GM23248 (cell line): ENCODE measurements around the gene TBC1D22A. TPM values are rescaled to one million over a fixed set of nuclear protein-coding genes. Genes with fewer than 3 reads are reported as not detected.
A peak's percentile ranks its signal among the peaks of the same experiment; 100 is the strongest.

Experiments used
- DNase-seq: peaks from one replicate; pipeline ENCODE4 v3.0.0-alpha.2; 2015
- H2AFZ ChIP-seq: fragments of 200-600 bp; sonication (generic); 2 replicates; pipeline ENCODE4 v1.6.1; 2016; ENCODE audit warnings: antibody characterized with exemption
- H3F3A ChIP-seq: fragments of 200-600 bp; sonication (generic); 2 replicates; pipeline ENCODE4 v1.6.1; 2016; ENCODE audit warnings: mild to moderate bottlenecking, antibody characterized with exemption, mixed run types; ENCODE audit not compliant: insufficient read depth
- H3K27ac ChIP-seq: fragments of 200-600 bp; sonication (generic); 2 replicates; pipeline ENCODE4 v1.5.1; 2016; ENCODE audit warnings: mild to moderate bottlenecking
- H3K27me3 ChIP-seq: fragments of 200-600 bp; sonication (generic); replicated peaks from 2 replicates; pipeline ENCODE4 v1.6.1; 2016; ENCODE audit warnings: mild to moderate bottlenecking; ENCODE audit not compliant: insufficient read depth
- H3K36me3 ChIP-seq: fragments of 200-600 bp; sonication (generic); 2 replicates; pipeline ENCODE4 v1.6.1; 2016; ENCODE audit warnings: low read depth, mild to moderate bottlenecking
- H3K4me1 ChIP-seq: fragments of 200-600 bp; sonication (generic); 2 replicates; pipeline ENCODE4 v1.6.1; 2016; ENCODE audit warnings: mild to moderate bottlenecking; ENCODE audit not compliant: insufficient read depth
- H3K4me2 ChIP-seq: fragments of 200-600 bp; sonication (generic); one replicate; pipeline ENCODE4 v1.6.1; 2016; ENCODE audit warnings: mild to moderate bottlenecking; ENCODE audit not compliant: unreplicated experiment
- H3K4me3 ChIP-seq: fragments of 200-600 bp; sonication (generic); 2 replicates; pipeline ENCODE4 v1.5.1; 2016; ENCODE audit warnings: mild to moderate bottlenecking
- H3K79me2 ChIP-seq: fragments of 200-600 bp; sonication (generic); 2 replicates; pipeline ENCODE4 v1.6.1; 2016; ENCODE audit warnings: mild to moderate bottlenecking; ENCODE audit not compliant: insufficient read depth
- H3K9ac ChIP-seq: fragments of 200-600 bp; sonication (generic); 2 replicates; pipeline ENCODE4 v1.6.1; 2016; ENCODE audit warnings: mild to moderate bottlenecking
- H3K9me2 ChIP-seq: fragments of 200-600 bp; sonication (generic); 2 replicates; pipeline ENCODE4 v1.6.1; 2016; ENCODE audit warnings: mixed run types, mild to moderate bottlenecking, moderate library complexity; ENCODE audit not compliant: insufficient read depth
- H3K9me3 ChIP-seq: fragments of 200-600 bp; sonication (generic); one replicate; pipeline ENCODE4 v1.6.1; 2017; ENCODE audit warnings: low read depth
- H4K20me1 ChIP-seq: fragments of 200-600 bp; sonication (generic); 2 replicates; pipeline ENCODE4 v1.6.0; 2016; ENCODE audit not compliant: insufficient read depth
- EZH2 ChIP-seq: fragments of 200-600 bp; sonication (generic); IDR thresholded peaks from 2 replicates; pipeline ENCODE4 v1.6.1; 2018; ENCODE audit warnings: antibody characterized with exemption, mild to moderate bottlenecking; ENCODE audit not compliant: insufficient read depth, poor library complexity, severe bottlenecking
- EZH2phosphoT487 ChIP-seq: fragments of 200-600 bp; sonication (generic); IDR thresholded peaks from 2 replicates; pipeline ENCODE4 v1.6.1; 2018; ENCODE audit warnings: antibody characterized with exemption, moderate library complexity, mild to moderate bottlenecking, low read depth; ENCODE audit not compliant: insufficient read depth
- WGBS, 2 experiments: methylation state at CpG; one replicate each; pipeline ENCODE4 v1.1.6; 2015 to 2017; ENCODE audit warnings: low lambda C conversion rate in 2 of 2, low coverage in 1 of 2; ENCODE audit errors: missing lambda C conversion rate in 2 of 2; 5-methylcytosine and 5-hydroxymethylcytosine counted together
- in situ Hi-C: fragments of 300-500 bp; cut with MboI; formaldehyde crosslinking; loops from 2 replicates; pipeline ENCODE4 v1.15.0; 2020
- polyA plus RNA-seq: library from polyadenylated mRNA; unstranded; fragments of >200 nt; fragmentation: Nextera tagmentation; extraction: Ambion mirVana; gene quantifications from 2 replicates; pipeline ENCODE4 v1.2.1, GENCODE V29; 2016
- total RNA-seq: library from RNA; depleted of rRNA; stranded (reverse); fragments of >200 nt; shearing (Covaris generic); gene quantifications from 2 replicates; pipeline ENCODE4 v1.2.3, GENCODE V29; 2014

The TBC1D22A gene
- total and polyA plus RNA-seq, 2 experiments from 2014 or later = 12.3 to 16.9 TPM

- Histone ChIP-seq H3K79me2 (0 out of 2 replicates have a peak, but pooled peaks cover 3% of the 10 kb centered on the region), H3K4me1 (no peaks in the 10 kb centered on the region), H4K20me1 (no peaks in the 10 kb centered on the region), H3K9me2 (no peaks in the 10 kb centered on the region), H3K9me3 (no peaks in the 10 kb centered on the region), H3K36me3 (peaks cover 10% of the 10 kb centered on the region; the same call in 1 of the 2 replicates), H3K4me2 (no peak overlapping the region), H3K4me3 (no peak overlapping the region), H3K27ac (no peak overlapping the region), H3K27me3 (no peaks in the 10 kb centered on the region), H3K9ac (no peak overlapping the region), H2AFZ (no peak overlapping the region), H3F3A (no peaks in the 10 kb centered on the region)
- no peak for DNase-seq
- TF ChIP-seq EZH2phosphoT487 (no peak), EZH2 (no peak)
- in situ Hi-C loops = no loop called here
- 98 to 100% methylated on average over 5 of the region's 5 CpGs for WGBS, 2 experiments
These were observed 129.0 kb downstream of the TBC1D22A start for GRCh38 chr22:46891382-46891951.

- H3F3A ChIP-seq = no peaks in the 10 kb centered on the region
- H3K79me2 ChIP-seq = no peaks in the 10 kb centered on the region
- no peak for TF ChIP-seq EZH2
- peaks cover 10% of the 10 kb centered on the region; the same call in 1 of the 2 replicates for H3K36me3 ChIP-seq
- H3K9me3 ChIP-seq = no peaks in the 10 kb centered on the region
- no peak overlapping the region for H3K9ac ChIP-seq
- WGBS, 2 experiments = 90% methylated on average over 15 of the region's 15 CpGs
- no peak overlapping the region for H2AFZ ChIP-seq
- DNase-seq = no peak
- no peaks in the 10 kb centered on the region for H3K9me2 ChIP-seq
- in situ Hi-C loops = no loop called here
- H3K27me3 ChIP-seq = no peaks in the 10 kb centered on the region
- H3K27ac ChIP-seq = no peak overlapping the region
- no peaks in the 10 kb centered on the region for H3K4me1 ChIP-seq
- no peak overlapping the region for H3K4me2 ChIP-seq
- no peaks in the 10 kb centered on the region for H4K20me1 ChIP-seq
- H3K4me3 ChIP-seq = no peak overlapping the region
These were observed 130.4 kb downstream of the TBC1D22A start for GRCh38 chr22:46892866-46893265.

- H2AFZ ChIP-seq = no peak overlapping the region
- H4K20me1 ChIP-seq = no peaks in the 10 kb centered on the region
- TF ChIP-seq EZH2phosphoT487 (no peak), EZH2 (no peak)
- 85 to 88% methylated on average over 10 of the region's 10 CpGs for WGBS, 2 experiments
- H3K27me3 ChIP-seq = no peaks in the 10 kb centered on the region
- no peaks in the 10 kb centered on the region for H3K79me2 ChIP-seq
- no peaks in the 10 kb centered on the region for H3F3A ChIP-seq
- peaks cover 10% of the 10 kb centered on the region; the same call in 1 of the 2 replicates for H3K36me3 ChIP-seq
- no peak overlapping the region for H3K4me2 ChIP-seq
- no peak overlapping the region for H3K4me3 ChIP-seq
- no peak overlapping the region for H3K9ac ChIP-seq
- in situ Hi-C loops = no loop called here
- H3K9me3 ChIP-seq = no peaks in the 10 kb centered on the region
- DNase-seq = no peak
- no peak overlapping the region for H3K27ac ChIP-seq
- H3K9me2 ChIP-seq = no peaks in the 10 kb centered on the region
- H3K4me1 ChIP-seq = no peaks in the 10 kb centered on the region
These were observed 131.0 kb downstream of the TBC1D22A start for GRCh38 chr22:46893281-46894020.

GRCh38 chr22:46894081-46894671, 131.7 kb downstream of the TBC1D22A start:
- TF ChIP-seq EZH2phosphoT487 (no peak), EZH2 (no peak)
- no peaks in the 10 kb centered on the region for H3K27me3 ChIP-seq
- DNase-seq = peak; percentile 40
- peak overlapping the region; percentile 7; the same call in 1 of the 2 replicates for H3K9ac ChIP-seq
- H3K27ac ChIP-seq = no peak overlapping the region
- H2AFZ ChIP-seq = no peak overlapping the region
- H3K4me3 ChIP-seq = no peak overlapping the region
- H4K20me1 ChIP-seq = no peaks in the 10 kb centered on the region
- H3K4me2 ChIP-seq = no peak overlapping the region
- no peaks in the 10 kb centered on the region for H3K9me2 ChIP-seq
- H3K79me2 ChIP-seq = no peaks in the 10 kb centered on the region
- 25% methylated on average over 12 of the region's 12 CpGs for WGBS, 2 experiments
- no peaks in the 10 kb centered on the region for H3K4me1 ChIP-seq
- peaks cover 10% of the 10 kb centered on the region; the same call in 1 of the 2 replicates for H3K36me3 ChIP-seq
- H3K9me3 ChIP-seq = no peaks in the 10 kb centered on the region
- no peaks in the 10 kb centered on the region for H3F3A ChIP-seq
- in situ Hi-C loops = no loop called here
